Ovary (tissue), 10 donors: ENCODE measurements around the gene ZCCHC18. TPM values are rescaled to one million over a fixed set of nuclear protein-coding genes. Genes with fewer than 3 reads are reported as not detected.
"Not testable (repeated sequence)": the region's sequence is repeated elsewhere in the genome, so short reads cannot be mapped to it uniquely, and the experiment has no call there.

Source experiments
- DNase-seq, 5 donors: peaks; one replicate each; pipeline ENCODE4 v3.0.0-alpha.2; 2019 to 2020
- H3K27ac ChIP-seq, 2 donors: fragments of 200-600 bp; one replicate each; pipeline versions ENCODE4 v1.5.1 to v1.8.0; 2019 to 2022
- H3K27me3 ChIP-seq: fragments of 200-600 bp; one replicate; pipeline ENCODE4 v1.8.0; 2022
- H3K36me3 ChIP-seq: fragments of 200-600 bp; sonication (generic); one replicate; pipeline ENCODE4 v1.5.1; 2019
- H3K4me1 ChIP-seq: one replicate; pipeline ENCODE4 v1.8.1; 2013; ENCODE audit warnings: mild to moderate bottlenecking, moderate library complexity; ENCODE audit not compliant: insufficient read depth
- H3K4me3 ChIP-seq: fragments of 200-600 bp; sonication (generic); one replicate; pipeline ENCODE4 v1.5.1; 2017
- H3K9me3 ChIP-seq, 2 donors: fragments of 200-600 bp in 1 of 2; sonication (generic) in 1 of 2; one replicate each; pipeline versions ENCODE4 v1.5.1 to v1.8.1; 2013 to 2019; ENCODE audit warnings: mild to moderate bottlenecking in 1 of 2, moderate library complexity in 1 of 2
- EP300 ChIP-seq: sonication (generic); formaldehyde crosslinking; IDR thresholded peaks from one replicate; pipeline ENCODE4 v1.6.1; 2017; ENCODE audit warnings: antibody characterized with exemption
- POLR2A ChIP-seq: fragments of 450-650 bp; IDR thresholded peaks from one replicate; pipeline ENCODE4 v1.6.1; 2017; ENCODE audit warnings: antibody characterized with exemption, mild to moderate bottlenecking, moderate library complexity
- WGBS, 3 donors: extraction: QIAGEN DNeasy Blood & Tissue Kit in 1 of 3; methylation state at CpG; one replicate each; pipeline versions ENCODE4 v1.1.5 to v1.1.7; 2013 to 2017; 5-methylcytosine and 5-hydroxymethylcytosine counted together
- intact Hi-C, 4 donors: fragments of 100-400 bp; cut with DNase I; formaldehyde crosslinking; loops; one replicate each; pipeline versions ENCODE4 v1.11.0 to v1.15.1; 2022 to 2023
- long read RNA-seq, 3 donors: library from polyadenylated mRNA in 2 of 3; unstranded in 2 of 3; transcript quantifications; one replicate each; pipeline ENCODE4 v2.0.0 and lab custom pipeline, GENCODE V29; 2021 to 2026
- polyA plus RNA-seq, 2 donors: library from polyadenylated mRNA; stranded (reverse); fragments of 200-250 nt in 1 of 2; fragments of 350-450 nt in 1 of 2; fragmentation: Illumina TruSeq in 1 of 2; extraction: RNeasy Lipid Tissue Mini Kit (QIAGEN cat#74804) in 1 of 2; gene quantifications; one replicate each; pipeline ENCODE4 v1.2.3, GENCODE V29; 2013 to 2014
- total RNA-seq, 7 donors: library from RNA; depleted of rRNA in 2 of 7; stranded (reverse); fragments of >200 nt in 2 of 7; fragmentation: NEBNext Ultra II Directional in 3 of 7; extraction: Animal tissue kit (Norgen Biotek cat#: 25700) in 3 of 7; gene quantifications; one replicate each; pipeline versions ENCODE4 v1.1.0 to v1.2.4, GENCODE V29; 2016 to 2023
- TF ChIP-seq, protein P1 (sequence below), 3 donors: fragments of 450-650 bp in 2 of 3; fragments of 200-600 bp in 1 of 3; IDR thresholded peaks; one replicate each; pipeline versions ENCODE4 v1.5.1 to v1.8.0; 2016 to 2022; ENCODE audit warnings: antibody characterized with exemption in 3 of 3, mild to moderate bottlenecking in 1 of 3
- donor health status: DM: no; HTN: no; CAD: no; lungs with moderate emphysema.
- donor health status: DM: no; HTN: no; CAD: no.
- donor health status: Bipolar disorder and iron deficiency.
- donor health status: DM: yes; HTN: yes; CAD: no.
- donor health status: DM: no; HTN: no; CAD: no.
- donor health status: DM: yes; HTN: yes; CAD: no.

The ZCCHC18 gene
- total RNA-seq, result 10 to 100 TPM in 2 of 7 donors, 1 to 10 TPM in 5; 2.5 to 16.5 (median 6.6) TPM
- 1 to 10 TPM; 4.1 to 9.4 TPM for polyA plus RNA-seq
- long read RNA-seq, donor 1, transcript ZCCHC18-205 (2 exons, 561 nt), result major isoform, 5 of 11 reads
- long read RNA-seq, donor 1, partial matches to known transcripts, result 0 of 11 reads
- long read RNA-seq, donor 1, other reads (novel, unspliced or antisense), result 1 of 11 reads
- long read RNA-seq, donor 2, partial matches to known transcripts, result 0 of 2 reads
- long read RNA-seq, donor 2, other reads (novel, unspliced or antisense), result 0 of 2 reads
- long read RNA-seq, donor 3, partial matches to known transcripts, result 0 of 6 reads
- long read RNA-seq, donor 3, other reads (novel, unspliced or antisense), result 2 of 6 reads

DNA sequence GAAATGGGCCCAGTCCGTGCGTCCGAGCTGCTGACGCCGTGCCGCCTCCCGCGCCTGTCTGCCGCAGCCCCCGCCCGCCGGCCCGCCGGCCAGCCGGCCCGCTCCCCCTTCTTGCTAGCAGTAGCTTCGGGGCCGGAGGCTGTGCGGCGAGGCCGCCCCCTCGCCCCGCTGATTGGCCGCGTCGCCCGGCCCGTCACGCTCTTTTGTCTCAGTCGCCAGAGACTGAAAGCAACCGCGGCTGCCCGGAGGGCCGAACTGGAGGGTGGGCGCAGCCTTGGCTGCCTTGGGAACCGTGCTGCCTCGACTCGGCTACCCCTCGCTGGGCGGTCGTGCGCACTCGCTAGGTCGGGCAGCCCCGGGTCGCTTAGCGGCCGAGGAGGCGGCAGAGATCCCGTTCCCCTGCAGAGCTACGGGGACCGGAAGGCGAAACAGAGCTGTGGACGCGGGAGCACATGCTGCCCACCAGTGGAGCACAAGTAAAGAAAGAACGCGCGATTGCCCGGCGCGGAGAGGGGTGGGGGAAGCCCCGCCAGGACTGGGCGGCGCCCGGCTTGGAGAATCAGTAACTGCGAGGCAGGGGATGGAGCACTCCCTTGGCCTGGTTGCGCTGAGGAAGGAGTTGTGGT lies at the start of gene ZCCHC18:
TSS of gene ZCCHC18 (plus strand) at position 198 of the 626 bp plus-strand sequence. CDS start 1,589 bp downstream, outside the sequence.
- DNase-seq, result peak; percentile 60 to 79 (median 70)
- H3K4me1 ChIP-seq, result no peaks in the 10 kb centered on the region
- no peaks in the 10 kb centered on the region for H3K9me3 ChIP-seq
- no peaks in the 10 kb centered on the region for H3K27me3 ChIP-seq
- peak within 1 kb of the TSS; percentile 46 for H3K4me3 ChIP-seq
- intact Hi-C loops, result no loop called here
- H3K27ac ChIP-seq, result peak within 1 kb of the TSS; percentile 82 to 89
- no peaks in the 10 kb centered on the region for H3K36me3 ChIP-seq
- TF ChIP-seq EP300 (no peak), POLR2A (no peak)
- TF ChIP-seq, protein P1, sequence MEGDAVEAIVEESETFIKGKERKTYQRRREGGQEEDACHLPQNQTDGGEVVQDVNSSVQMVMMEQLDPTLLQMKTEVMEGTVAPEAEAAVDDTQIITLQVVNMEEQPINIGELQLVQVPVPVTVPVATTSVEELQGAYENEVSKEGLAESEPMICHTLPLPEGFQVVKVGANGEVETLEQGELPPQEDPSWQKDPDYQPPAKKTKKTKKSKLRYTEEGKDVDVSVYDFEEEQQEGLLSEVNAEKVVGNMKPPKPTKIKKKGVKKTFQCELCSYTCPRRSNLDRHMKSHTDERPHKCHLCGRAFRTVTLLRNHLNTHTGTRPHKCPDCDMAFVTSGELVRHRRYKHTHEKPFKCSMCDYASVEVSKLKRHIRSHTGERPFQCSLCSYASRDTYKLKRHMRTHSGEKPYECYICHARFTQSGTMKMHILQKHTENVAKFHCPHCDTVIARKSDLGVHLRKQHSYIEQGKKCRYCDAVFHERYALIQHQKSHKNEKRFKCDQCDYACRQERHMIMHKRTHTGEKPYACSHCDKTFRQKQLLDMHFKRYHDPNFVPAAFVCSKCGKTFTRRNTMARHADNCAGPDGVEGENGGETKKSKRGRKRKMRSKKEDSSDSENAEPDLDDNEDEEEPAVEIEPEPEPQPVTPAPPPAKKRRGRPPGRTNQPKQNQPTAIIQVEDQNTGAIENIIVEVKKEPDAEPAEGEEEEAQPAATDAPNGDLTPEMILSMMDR (IDR thresholded peaks at IDR 0.05), result no peak
- 24 to 34% (median 26%) methylated on average over 67 of the region's 67 CpGs for WGBS, 3 donors

GRCh38 chrX:104062636-104063035 lies 49.7 kb upstream of the ZCCHC18 start:
- intact Hi-C loops, H3K36me3 ChIP-seq, H3K27ac ChIP-seq, H3K27me3 ChIP-seq, DNase-seq, H3K4me1 ChIP-seq, H3K4me3 ChIP-seq, H3K9me3 ChIP-seq: not testable (repeated sequence)
- 89 to 100% methylated on average over 6 to 9 of the region's 18 CpGs; no CpG with 5 or more reads in 1 of the 3 donors for WGBS, 3 donors

DNA sequence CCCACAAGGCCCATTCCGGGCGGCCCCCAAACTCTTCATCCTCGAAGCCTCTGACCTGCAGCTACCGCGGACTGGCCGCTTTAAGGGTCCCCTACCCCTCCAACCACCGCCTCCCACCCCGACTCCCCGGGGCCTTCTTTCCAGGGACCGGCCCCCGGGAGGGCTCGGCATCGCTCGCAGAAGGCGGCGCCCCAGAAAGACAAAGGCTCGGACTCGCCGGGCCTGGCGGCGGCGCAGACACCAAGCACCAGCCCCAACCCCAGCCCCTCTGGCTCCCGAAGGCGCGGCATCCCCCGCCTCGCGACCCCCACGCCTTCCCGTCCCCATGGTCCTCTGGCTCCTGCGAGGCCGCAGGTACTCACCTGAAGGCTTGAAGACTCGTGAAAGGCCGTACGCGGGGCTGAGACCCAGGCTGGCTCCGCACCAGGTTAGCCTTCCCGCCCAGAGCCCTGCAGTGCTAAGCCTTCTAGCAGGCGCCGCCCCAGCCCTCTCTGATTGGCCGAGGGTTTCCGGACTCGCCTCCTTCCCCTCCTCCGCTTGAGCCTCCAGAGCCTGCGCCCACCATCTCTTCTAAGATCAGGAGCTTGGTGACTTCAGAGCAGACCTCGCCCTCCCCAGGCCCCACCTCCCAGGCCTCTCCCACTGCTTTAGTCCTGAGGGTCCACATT lies 36.4 kb upstream of the ZCCHC18 start, which contains the start of gene TMSB15C:
TSS of gene TMSB15C (minus strand) at position 459 of the 668 bp plus-strand sequence.
- H3K27ac ChIP-seq, H3K27me3 ChIP-seq, intact Hi-C loops, H3K36me3 ChIP-seq, H3K4me3 ChIP-seq, H3K4me1 ChIP-seq, DNase-seq, H3K9me3 ChIP-seq: not testable (repeated sequence)
- no CpG with 5 or more reads among the region's 46 CpGs for WGBS, 3 donors

GRCh38 chrX:104077854-104078253 lies 34.5 kb upstream of the ZCCHC18 start:
- H3K27ac ChIP-seq, H3K36me3 ChIP-seq, H3K4me3 ChIP-seq, H3K27me3 ChIP-seq, H3K4me1 ChIP-seq, H3K9me3 ChIP-seq, DNase-seq, intact Hi-C loops: not testable (repeated sequence)
- no CpG with 5 or more reads among the region's 6 CpGs for WGBS, 3 donors

DNA sequence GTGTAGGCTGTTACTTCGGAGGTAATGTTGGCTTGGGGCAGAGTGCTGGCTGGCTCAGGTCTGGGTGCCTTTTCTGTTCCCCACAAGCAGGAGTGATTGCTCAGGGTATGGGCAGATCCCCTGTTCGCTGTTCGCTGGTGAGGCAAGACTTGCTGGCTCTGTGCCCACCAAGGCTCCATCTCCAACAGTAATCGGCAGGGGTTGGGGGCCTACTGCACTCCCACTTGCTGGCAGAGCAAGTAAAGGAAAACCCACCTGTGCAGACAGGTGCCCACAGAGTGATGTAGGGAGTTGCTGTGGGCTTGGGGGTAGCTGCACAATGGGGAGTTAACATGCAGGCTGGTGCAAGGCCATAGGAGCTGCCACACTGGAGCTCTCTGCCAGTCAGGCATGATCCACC lies 28.3 kb upstream of the ZCCHC18 start:
- Histone ChIP-seq H3K4me1 (no peaks in the 10 kb centered on the region), H3K4me3 (no peak overlapping the region), H3K36me3 (no peaks in the 10 kb centered on the region), H3K27me3 (no peaks in the 10 kb centered on the region), H3K27ac (no peak overlapping the region), H3K9me3 (no peaks in the 10 kb centered on the region)
- DNase-seq, result peak in 1 of 5 donors; percentile 14
- no peak for TF ChIP-seq POLR2A
- TF ChIP-seq, protein P1 (IDR thresholded peaks at IDR 0.05), result no peak
- no peak for TF ChIP-seq EP300
- 68 to 91% (median 70%) methylated on average over 4 of the region's 4 CpGs for WGBS, 3 donors
- intact Hi-C loops, result no loop called here
